IMR-90 (cell line): ENCODE results near the gene GRM2.

Experiments
- BHLHE40 ChIP-seq: fragments of 150-350 bp; IDR thresholded peaks from 2 replicates; pipeline ENCODE4 v1.6.1; 2016; ENCODE audit warnings: mild to moderate bottlenecking, low read depth, low read length
- CTCF ChIP-seq: conservative IDR thresholded peaks from 2 replicates; pipeline ENCODE4 v1.5.1; 2012; ENCODE audit warnings: mild to moderate bottlenecking, low read depth, low read length, improper control_type of control experiment
- ELK1 ChIP-seq: fragments of 150-350 bp; IDR thresholded peaks from 2 replicates; pipeline ENCODE4 v1.6.1; 2016; ENCODE audit warnings: low read depth, mild to moderate bottlenecking, low read length, moderate library complexity, borderline replicate concordance
- MXI1 ChIP-seq: IDR thresholded peaks from 2 replicates; pipeline ENCODE4 v1.6.1; 2012; ENCODE audit warnings: low read depth, mild to moderate bottlenecking, low read length, moderate library complexity, borderline replicate concordance
- POLR2A ChIP-seq: IDR thresholded peaks from 2 replicates; pipeline ENCODE4 v1.6.1; 2012; ENCODE audit warnings: mild to moderate bottlenecking, low read depth, low read length
- RAD21 ChIP-seq: IDR thresholded peaks from 2 replicates; pipeline ENCODE4 v1.6.1; 2012; ENCODE audit warnings: low read length, improper control_type of control experiment
- RCOR1 ChIP-seq: IDR thresholded peaks from 2 replicates; pipeline ENCODE4 v1.6.1; 2012; ENCODE audit warnings: mild to moderate bottlenecking, low read length, improper control_type of control experiment; ENCODE audit not compliant: insufficient replicate concordance
- SMC3 ChIP-seq: fragments of 150-350 bp; IDR thresholded peaks from 2 replicates; pipeline ENCODE4 v1.6.1; 2016; ENCODE audit warnings: low read depth, mild to moderate bottlenecking, antibody characterized with exemption, low read length, moderate library complexity
- USF2 ChIP-seq: fragments of 150-350 bp; IDR thresholded peaks from 2 replicates; pipeline ENCODE4 v1.6.1; 2017; ENCODE audit warnings: mild to moderate bottlenecking, antibody characterized with exemption, low read length, low read depth

GRCh38 chr3:51751287-51751686 lies 44.4 kb downstream of the GRM2 start:
- no peak for TF ChIP-seq RAD21
- TF ChIP-seq ELK1: no peak
- TF ChIP-seq CTCF: no peak
- TF ChIP-seq MXI1: no peak
- TF ChIP-seq SMC3: no peak
- TF ChIP-seq RCOR1: no peak
- TF ChIP-seq POLR2A: no peak
- TF ChIP-seq BHLHE40: no peak
- TF ChIP-seq USF2: no peak
